GM23338 (cell line): ENCODE data around the gene BDH1. TPM values are rescaled to one million over a fixed set of nuclear protein-coding genes. Genes with fewer than 3 reads are reported as not detected.

ENCODE experiments used
- CREB1 ChIP-seq: fragments of 250-450 bp; sonication (Bioruptor Pico); IDR thresholded peaks from 2 replicates; pipeline ENCODE4 v1.5.0; 2020; ENCODE audit warnings: low read depth, mild to moderate bottlenecking, moderate library complexity
- EZH2 ChIP-seq: fragments of 200-600 bp; sonication (generic); IDR thresholded peaks from one replicate; pipeline ENCODE4 v1.8.0; 2017; ENCODE audit warnings: antibody characterized with exemption, mild to moderate bottlenecking, low read depth; ENCODE audit not compliant: unreplicated experiment
- JUNB ChIP-seq: IDR thresholded peaks from one replicate; pipeline ENCODE4 v1.6.1; 2016; ENCODE audit warnings: antibody characterized with exemption; ENCODE audit not compliant: unreplicated experiment
- POLR2AphosphoS5 ChIP-seq: IDR thresholded peaks from 2 replicates; pipeline ENCODE4 v1.6.1; 2016; ENCODE audit warnings: antibody characterized with exemption, low read depth
- STAT1 ChIP-seq: IDR thresholded peaks from one replicate; pipeline ENCODE4 v1.6.1; 2016; ENCODE audit warnings: antibody characterized with exemption; ENCODE audit not compliant: unreplicated experiment
- ZNF114 ChIP-seq: fragments of 250-450 bp; sonication (Bioruptor Pico); IDR thresholded peaks from 2 replicates; pipeline ENCODE4 v1.5.0; 2020; ENCODE audit warnings: mild to moderate bottlenecking, moderate library complexity
- ZNF331 ChIP-seq: fragments of 250-450 bp; sonication (Bioruptor Pico); IDR thresholded peaks from 2 replicates; pipeline ENCODE4 v1.5.0; 2020; ENCODE audit warnings: low read depth, mild to moderate bottlenecking, moderate library complexity
- polyA plus RNA-seq: library from polyadenylated mRNA; unstranded; fragments of >200 nt; fragmentation: Nextera tagmentation; extraction: Ambion mirVana; gene quantifications from 2 replicates; pipeline ENCODE4 v1.2.1, GENCODE V29; 2016
- total RNA-seq: library from RNA; depleted of rRNA; stranded (reverse); fragments of >200 nt; shearing (Covaris generic); gene quantifications from 2 replicates; pipeline ENCODE4 v1.2.3, GENCODE V29; 2014
- TF ChIP-seq, protein P1 (sequence below): fragments of 250-450 bp; sonication (Bioruptor Pico); IDR thresholded peaks from 2 replicates; pipeline ENCODE4 v1.5.0; 2020; ENCODE audit warnings: mild to moderate bottlenecking, moderate library complexity
- TF ChIP-seq, protein P2 (sequence below): IDR thresholded peaks from 2 replicates; pipeline ENCODE4 v1.6.1; 2016; ENCODE audit warnings: antibody characterized with exemption
- TF ChIP-seq, protein P3 (sequence below), 2 experiments: fragments of 200-600 bp in 1 of 2; sonication (generic) in 1 of 2; conservative IDR thresholded peaks; 2 replicates each; pipeline versions ENCODE4 v1.5.1 to v1.6.1; 2016 to 2017; ENCODE audit warnings: antibody characterized with exemption in 2 of 2, low read depth in 2 of 2, mild to moderate bottlenecking in 2 of 2, moderate library complexity in 1 of 2

Gene BDH1
- total and polyA plus RNA-seq, 2 experiments from 2014 or later, result 18.1 to 19.3 TPM

DNA sequence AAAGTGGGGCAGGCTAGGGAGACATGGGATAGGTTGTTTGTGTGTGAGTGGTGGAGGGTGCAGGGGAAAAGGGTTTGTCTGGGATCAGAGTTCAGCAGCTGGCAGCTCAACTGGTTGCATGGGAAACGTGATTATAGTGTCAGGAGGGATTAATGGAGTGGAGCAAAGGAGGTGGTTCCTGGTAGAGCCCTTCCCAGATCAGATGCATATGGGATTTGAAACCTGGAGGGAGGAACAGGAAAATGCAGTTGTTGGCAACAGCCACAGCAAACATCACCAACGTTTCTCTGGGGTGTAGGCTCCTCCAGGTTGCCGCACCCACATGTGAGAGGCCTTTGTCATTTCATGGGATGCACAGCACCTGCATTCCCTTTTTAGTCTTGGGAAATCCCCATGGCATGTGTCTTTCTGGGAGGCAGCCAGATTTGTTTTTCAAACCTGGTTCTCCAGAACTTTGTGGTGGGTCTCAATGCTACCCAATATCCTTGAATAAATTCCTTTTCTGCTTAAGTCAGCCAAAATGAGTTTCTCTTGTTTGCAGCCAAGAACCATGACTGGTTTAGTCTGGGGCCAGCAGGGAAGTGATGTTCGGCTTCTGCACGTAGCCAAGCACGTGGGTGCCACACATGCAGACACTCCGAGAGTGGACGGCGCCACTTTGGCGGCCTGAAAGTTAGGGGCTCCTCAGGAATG is 61.3 kb downstream of the BDH1 start (continued):
- TF ChIP-seq, protein P1, sequence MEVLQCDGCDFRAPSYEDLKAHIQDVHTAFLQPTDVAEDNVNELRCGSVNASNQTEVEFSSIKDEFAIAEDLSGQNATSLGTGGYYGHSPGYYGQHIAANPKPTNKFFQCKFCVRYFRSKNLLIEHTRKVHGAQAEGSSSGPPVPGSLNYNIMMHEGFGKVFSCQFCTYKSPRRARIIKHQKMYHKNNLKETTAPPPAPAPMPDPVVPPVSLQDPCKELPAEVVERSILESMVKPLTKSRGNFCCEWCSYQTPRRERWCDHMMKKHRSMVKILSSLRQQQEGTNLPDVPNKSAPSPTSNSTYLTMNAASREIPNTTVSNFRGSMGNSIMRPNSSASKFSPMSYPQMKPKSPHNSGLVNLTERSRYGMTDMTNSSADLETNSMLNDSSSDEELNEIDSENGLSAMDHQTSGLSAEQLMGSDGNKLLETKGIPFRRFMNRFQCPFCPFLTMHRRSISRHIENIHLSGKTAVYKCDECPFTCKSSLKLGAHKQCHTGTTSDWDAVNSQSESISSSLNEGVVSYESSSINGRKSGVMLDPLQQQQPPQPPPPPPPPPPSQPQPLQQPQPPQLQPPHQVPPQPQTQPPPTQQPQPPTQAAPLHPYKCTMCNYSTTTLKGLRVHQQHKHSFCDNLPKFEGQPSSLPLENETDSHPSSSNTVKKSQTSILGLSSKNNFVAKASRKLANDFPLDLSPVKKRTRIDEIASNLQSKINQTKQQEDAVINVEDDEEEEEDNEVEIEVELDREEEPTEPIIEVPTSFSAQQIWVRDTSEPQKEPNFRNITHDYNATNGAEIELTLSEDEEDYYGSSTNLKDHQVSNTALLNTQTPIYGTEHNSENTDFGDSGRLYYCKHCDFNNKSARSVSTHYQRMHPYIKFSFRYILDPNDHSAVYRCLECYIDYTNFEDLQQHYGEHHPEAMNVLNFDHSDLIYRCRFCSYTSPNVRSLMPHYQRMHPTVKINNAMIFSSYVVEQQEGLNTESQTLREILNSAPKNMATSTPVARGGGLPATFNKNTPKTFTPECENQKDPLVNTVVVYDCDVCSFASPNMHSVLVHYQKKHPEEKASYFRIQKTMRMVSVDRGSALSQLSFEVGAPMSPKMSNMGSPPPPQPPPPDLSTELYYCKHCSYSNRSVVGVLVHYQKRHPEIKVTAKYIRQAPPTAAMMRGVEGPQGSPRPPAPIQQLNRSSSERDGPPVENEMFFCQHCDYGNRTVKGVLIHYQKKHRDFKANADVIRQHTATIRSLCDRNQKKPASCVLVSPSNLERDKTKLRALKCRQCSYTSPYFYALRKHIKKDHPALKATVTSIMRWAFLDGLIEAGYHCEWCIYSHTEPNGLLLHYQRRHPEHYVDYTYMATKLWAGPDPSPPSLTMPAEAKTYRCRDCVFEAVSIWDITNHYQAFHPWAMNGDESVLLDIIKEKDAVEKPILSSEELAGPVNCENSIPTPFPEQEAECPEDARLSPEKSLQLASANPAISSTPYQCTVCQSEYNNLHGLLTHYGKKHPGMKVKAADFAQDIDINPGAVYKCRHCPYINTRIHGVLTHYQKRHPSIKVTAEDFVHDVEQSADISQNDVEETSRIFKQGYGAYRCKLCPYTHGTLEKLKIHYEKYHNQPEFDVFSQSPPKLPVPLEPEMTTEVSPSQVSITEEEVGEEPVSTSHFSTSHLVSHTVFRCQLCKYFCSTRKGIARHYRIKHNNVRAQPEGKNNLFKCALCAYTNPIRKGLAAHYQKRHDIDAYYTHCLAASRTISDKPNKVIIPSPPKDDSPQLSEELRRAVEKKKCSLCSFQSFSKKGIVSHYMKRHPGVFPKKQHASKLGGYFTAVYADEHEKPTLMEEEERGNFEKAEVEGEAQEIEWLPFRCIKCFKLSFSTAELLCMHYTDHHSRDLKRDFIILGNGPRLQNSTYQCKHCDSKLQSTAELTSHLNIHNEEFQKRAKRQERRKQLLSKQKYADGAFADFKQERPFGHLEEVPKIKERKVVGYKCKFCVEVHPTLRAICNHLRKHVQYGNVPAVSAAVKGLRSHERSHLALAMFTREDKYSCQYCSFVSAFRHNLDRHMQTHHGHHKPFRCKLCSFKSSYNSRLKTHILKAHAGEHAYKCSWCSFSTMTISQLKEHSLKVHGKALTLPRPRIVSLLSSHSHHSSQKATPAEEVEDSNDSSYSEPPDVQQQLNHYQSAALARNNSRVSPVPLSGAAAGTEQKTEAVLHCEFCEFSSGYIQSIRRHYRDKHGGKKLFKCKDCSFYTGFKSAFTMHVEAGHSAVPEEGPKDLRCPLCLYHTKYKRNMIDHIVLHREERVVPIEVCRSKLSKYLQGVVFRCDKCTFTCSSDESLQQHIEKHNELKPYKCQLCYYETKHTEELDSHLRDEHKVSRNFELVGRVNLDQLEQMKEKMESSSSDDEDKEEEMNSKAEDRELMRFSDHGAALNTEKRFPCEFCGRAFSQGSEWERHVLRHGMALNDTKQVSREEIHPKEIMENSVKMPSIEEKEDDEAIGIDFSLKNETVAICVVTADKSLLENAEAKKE (CRISPR knock-in tag), result no peak
- no peak for TF ChIP-seq STAT1
- no peak for TF ChIP-seq POLR2AphosphoS5
- TF ChIP-seq, protein P2, sequence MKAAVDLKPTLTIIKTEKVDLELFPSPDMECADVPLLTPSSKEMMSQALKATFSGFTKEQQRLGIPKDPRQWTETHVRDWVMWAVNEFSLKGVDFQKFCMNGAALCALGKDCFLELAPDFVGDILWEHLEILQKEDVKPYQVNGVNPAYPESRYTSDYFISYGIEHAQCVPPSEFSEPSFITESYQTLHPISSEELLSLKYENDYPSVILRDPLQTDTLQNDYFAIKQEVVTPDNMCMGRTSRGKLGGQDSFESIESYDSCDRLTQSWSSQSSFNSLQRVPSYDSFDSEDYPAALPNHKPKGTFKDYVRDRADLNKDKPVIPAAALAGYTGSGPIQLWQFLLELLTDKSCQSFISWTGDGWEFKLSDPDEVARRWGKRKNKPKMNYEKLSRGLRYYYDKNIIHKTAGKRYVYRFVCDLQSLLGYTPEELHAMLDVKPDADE, result no peak
- no peak for TF ChIP-seq CREB1 (CRISPR knock-in tag)
- no peak for TF ChIP-seq JUNB
- TF ChIP-seq ZNF331 (CRISPR knock-in tag), result no peak
- TF ChIP-seq, protein P3, sequence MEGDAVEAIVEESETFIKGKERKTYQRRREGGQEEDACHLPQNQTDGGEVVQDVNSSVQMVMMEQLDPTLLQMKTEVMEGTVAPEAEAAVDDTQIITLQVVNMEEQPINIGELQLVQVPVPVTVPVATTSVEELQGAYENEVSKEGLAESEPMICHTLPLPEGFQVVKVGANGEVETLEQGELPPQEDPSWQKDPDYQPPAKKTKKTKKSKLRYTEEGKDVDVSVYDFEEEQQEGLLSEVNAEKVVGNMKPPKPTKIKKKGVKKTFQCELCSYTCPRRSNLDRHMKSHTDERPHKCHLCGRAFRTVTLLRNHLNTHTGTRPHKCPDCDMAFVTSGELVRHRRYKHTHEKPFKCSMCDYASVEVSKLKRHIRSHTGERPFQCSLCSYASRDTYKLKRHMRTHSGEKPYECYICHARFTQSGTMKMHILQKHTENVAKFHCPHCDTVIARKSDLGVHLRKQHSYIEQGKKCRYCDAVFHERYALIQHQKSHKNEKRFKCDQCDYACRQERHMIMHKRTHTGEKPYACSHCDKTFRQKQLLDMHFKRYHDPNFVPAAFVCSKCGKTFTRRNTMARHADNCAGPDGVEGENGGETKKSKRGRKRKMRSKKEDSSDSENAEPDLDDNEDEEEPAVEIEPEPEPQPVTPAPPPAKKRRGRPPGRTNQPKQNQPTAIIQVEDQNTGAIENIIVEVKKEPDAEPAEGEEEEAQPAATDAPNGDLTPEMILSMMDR (conservative IDR thresholded peaks at IDR 0.05; ENCODE audit: low read depth in 2 of 2), result no peak
- no peak for TF ChIP-seq ZNF114 (CRISPR knock-in tag)
- TF ChIP-seq EZH2, result no peak
